Measurements from ENCODE around the gene MTMR11.

MTMR11 gene

DNA sequence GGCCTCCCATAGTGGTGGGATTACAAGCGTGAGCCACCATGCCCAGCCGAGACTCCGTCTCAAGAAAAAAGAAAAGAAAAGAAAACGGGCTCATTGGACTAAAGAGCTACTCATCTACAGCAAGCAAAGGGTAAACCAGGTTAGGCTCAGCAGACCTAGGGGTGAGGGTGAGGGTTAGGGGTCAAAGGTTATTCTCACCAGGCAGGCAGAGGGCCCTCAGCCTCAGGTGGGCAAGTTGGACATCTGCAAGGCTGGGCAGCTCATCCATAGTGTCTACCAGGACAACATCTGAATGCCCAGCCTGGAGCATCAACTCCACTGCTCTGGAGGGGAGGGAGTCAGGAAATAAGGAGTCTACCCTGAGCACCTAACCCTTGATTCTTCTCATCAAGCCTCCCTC is 3.5 kb downstream of the MTMR11 start:
- no peak for DNase-seq

GRCh38 chr1:149932474-149932873 is 4.2 kb downstream of the MTMR11 start:
- no peak for DNase-seq

DNA sequence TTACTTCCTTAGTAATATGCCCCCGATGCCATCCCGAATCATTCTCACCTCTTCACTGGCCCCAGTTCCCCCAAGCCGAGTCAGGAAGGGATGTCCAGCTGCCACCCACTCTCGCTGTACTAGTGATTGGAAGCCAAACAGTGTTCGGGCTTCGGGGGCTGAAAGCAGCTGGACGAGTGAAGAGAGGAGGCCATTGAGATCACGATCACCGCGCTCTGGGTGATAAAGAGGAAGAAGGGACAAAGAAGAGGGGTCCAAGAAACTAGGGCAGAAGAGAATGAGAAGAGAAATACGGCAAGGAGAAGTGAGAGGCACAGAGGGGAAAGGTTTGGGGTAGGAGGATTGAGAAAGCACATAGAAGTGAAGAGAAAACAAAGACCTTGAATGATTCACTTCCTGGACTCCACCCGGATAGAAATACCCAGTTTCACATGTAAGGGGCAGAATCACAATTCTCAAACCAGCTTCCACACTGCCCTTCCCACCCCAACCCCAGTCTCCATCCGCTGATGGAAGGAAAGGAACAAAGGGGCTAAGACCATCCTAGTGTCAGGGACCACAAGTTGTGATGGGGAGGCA is 5.4 kb downstream of the MTMR11 start:
- no peak for DNase-seq

GRCh38 chr1:149929856-149930255 is 6.8 kb downstream of the MTMR11 start:
- DNase-seq: no peak

DNA sequence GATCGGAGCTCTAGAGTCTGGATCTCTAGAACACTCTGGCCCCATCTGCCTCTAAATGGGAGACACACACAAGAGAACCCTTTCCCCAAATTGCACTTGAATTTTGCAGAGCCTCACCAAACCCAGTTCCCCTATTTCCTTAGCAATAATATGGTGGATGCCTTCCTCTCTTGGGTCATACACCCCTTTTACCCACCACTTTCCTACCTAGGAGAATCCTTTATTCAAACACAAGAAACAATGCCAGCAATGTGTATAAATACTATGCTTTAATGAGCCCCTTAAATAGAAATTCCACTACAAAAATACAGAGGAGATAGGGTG is 8.3 kb downstream of the MTMR11 start:
- no peak for DNase-seq

GRCh38 chr1:149927563-149928400 is 8.9 kb downstream of the MTMR11 start, which contains the start of gene SF3B4:
Gene SF3B4 (minus strand): TSS chr1:149927803. CDS start chr1:149927759, 44 bp downstream.
- peak; percentile 98 for DNase-seq

GRCh38 chr1:149927056-149927562 is 9.6 kb downstream of the MTMR11 start:
- no peak for DNase-seq

DNA sequence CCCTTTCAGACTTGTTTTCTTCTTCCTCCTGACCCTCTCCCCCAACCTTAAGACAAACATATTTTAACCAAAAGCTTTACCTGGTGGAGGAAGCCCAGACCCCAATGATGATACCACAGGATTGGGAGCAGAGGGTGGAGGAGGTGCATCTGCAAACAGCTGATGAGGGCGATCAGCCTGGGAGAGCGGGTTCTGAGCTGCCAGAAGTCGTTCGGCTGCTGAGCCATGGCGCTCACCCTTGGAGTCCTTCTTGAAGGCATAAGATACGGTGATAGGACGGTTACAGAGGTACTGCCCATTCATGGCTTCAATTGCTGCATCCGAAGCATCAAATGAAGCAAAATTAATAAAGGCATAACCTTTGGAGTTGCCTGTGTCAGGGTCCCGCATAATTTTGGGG is 10.4 kb downstream of the MTMR11 start:
- no peak for DNase-seq

DNA sequence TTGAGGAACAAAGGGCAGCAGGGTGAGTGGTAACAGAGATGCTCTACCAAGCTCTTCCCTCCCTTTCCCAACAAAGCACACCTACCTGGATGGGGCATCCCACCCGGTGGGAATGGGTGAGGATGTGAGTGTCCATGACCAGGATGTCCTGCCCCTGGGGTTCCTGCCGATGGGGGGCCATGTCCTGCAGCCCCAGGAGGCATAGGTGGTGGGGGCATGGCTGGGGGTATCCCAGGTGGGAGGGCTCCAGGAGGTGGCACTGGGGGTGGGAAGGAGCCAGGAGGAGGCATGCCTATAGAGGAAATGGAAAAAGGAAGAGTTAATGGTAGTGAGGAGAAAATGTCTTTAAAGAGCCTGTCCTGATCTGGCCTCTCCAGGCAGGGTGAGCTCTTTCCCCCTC is 10.9 kb downstream of the MTMR11 start:
- DNase-seq: no peak

DNA sequence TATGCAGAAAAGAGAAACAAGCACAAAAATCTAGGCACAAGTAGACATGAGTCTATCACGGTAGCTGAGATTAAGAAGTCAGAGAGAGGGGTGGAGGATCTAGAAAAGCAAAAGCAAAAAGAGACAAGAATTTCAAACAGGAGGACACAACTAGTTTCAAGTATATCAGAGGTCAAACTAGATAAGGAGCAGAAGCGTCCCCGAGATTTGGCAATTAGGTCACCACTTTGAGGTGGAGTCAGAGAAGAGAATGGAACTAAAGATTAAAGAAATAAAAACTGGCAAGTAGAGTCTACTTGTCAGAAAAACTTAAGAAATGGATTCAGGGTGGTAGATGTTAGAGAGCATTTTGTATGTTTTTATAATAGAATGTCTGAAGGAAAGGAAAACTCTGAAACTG is 11.3 kb downstream of the MTMR11 start:
- DNase-seq: no peak

- no peak for DNase-seq
Observed at GRCh38 chr1:149923626-149924025, 13.1 kb downstream of the MTMR11 start.

DNA sequence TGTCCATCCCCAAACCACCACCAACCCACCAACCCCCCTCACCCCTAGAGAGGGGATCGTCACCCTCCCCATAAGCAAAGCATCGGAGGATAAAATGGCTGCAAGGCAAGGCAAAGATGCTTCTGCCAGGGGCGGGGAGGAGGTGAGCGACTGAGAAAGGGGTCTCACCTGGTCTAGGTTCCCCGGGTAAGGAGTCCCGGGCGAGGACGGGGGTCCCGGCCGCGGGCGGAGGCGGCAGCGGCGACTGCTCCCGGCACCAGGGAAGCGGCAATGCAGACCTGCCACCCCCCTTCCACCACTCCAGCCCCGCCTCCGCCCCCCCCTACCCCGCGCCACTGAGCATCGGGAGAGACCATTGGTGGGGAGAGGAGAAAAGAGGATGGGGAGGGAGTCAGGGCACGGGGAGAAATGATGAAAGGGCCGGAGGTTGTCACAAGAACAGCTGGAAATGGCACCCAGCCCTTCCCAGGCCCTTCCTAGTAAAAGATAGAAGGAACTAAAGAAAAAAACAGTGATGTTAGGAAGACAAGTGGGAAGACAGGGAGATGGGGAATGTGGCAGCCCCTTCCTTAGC is 19.0 kb downstream of the MTMR11 start, which contains the start of gene SV2A:
Gene SV2A, minus strand, starts transcription at position 274 of the 574 bp plus-strand sequence. CDS start 4,004 bp downstream, outside the sequence.
- peak; percentile 59 for DNase-seq

GRCh38 chr1:149916898-149917252 is 19.8 kb downstream of the MTMR11 start:
- no peak for DNase-seq

- no peak for DNase-seq
Observed at GRCh38 chr1:149916193-149916897, 20.3 kb downstream of the MTMR11 start.

DNA sequence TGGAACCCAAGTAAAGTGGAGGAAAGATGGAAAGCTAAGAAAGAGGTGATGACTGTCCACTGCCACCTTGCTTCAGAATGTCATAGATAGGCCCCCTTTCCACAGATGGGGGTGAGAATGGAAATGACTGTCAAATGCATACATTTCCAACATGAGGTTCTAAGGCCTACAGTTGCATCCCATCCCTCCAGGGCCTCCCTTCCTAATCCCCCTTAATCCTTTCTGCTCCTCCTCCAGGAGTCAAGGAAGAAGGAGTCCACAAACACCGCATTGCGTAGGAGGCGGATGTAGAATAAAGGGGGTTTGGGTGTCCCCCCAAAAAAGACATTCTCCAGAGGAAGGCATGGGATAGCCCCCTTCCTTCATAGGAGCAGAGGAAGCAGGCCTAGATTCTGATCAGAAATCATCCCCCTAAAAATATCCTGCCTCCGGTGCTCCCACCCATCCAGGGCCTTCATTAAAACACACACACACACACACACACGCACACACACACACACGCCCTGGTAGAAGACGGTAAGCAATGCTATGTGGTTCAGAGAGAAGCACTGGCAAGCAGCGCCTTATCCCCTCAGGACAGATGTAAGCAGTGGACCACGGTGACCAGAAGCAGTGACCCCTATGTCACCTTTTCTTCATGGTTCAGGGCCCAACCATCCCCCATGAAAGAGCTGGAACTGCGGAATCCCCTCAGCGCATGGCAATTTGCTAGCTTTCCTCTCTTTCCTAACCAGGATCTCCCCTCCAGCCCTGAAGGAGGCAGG is 21.1 kb downstream of the MTMR11 start:
- no peak for DNase-seq

GRCh38 chr1:149914545-149914944 is 22.1 kb downstream of the MTMR11 start:
- no peak for DNase-seq

GRCh38 chr1:149906570-149907075 is 30.1 kb downstream of the MTMR11 start:
- no peak for DNase-seq

- no peak for DNase-seq
Observed at GRCh38 chr1:149903836-149904491, 32.7 kb downstream of the MTMR11 start.

GRCh38 chr1:149899460-149900284 is 37.0 kb downstream of the MTMR11 start, which contains the start of gene BOLA1:
Gene BOLA1 (plus strand): TSS chr1:149899568. CDS start chr1:149900060, 492 bp downstream.
- DNase-seq: peak; percentile 69

DNA sequence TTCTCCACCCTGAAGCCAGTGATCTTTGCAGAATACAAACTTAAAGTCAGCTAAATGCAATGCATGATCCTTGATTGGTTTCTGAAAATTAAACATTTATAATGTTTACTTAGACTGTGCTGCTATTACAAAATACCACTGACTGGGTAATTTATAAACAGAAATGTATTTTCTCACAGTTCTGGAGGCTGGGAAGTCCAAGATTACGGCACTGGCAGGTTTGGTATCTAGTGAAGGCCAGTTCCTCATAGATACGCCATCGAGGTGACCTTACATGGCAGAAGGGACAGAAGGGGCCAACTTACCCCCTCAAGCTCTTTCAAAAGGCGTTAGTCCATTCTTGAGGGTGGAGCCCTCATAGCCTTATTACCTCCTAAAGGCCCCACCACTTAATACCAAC is 40.1 kb downstream of the MTMR11 start:
- no peak for DNase-seq

DNA sequence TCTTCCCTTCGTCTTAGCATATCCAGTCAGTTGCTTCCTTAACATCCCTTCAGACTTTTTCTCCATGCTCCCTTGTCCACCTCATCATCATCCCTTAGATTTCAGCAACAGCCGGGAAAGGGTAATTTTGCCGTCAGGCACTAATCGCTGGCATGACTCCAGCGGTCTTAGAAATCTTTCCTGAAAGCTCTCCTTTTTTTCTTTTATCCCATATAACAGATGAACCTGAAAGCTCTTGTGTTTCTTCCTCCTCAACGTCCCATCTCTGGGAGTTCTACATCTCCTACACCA is 47.7 kb downstream of the MTMR11 start:
- no peak for DNase-seq
